22Rv1 (cell line): ENCODE measurements around the gene MMP17.

ENCODE experiments used
- ZFX ChIP-seq: fragments of 450-650 bp; IDR thresholded peaks from 2 replicates; pipeline ENCODE4 v1.6.1; 2017; ENCODE audit warnings: antibody characterized with exemption, borderline replicate concordance
- TF ChIP-seq, protein P1 (sequence below): fragments of 450-650 bp; IDR thresholded peaks from 2 replicates; pipeline ENCODE4 v1.5.1; 2017; ENCODE audit warnings: mild to moderate bottlenecking

DNA sequence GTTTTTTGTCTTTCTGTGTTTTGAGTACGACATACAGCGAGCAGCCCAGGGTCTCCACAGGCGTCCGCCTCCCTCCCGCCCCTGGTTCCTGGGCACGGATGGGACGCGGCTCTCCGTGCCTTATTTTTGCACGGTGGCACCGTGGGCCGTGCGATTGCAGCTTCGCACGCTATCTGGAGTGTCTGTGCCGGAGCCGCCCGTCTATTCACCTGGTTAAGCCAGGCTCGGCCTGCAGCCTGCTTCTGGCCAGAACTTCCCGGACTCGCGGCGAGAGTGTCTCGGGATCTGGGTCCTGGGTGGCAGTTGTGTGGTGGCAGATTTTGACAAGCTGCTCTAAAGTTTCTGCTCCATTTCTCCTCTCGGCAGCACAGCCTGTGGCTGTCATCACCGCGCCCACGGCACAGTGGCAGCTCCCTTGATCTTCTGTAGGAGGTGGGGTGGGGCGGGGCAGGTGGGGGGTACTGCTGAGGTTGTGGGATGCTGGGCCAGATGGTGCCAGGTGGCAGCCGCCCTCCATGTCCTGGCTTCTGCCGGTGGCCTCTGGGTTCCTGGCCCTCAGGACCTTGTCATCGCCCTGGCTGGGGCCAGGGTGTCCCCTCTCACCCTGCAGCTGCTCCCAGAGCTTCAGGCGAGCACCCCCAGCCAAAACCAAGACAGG is 2.9 kb downstream of the MMP17 start:
- TF ChIP-seq, protein P1, sequence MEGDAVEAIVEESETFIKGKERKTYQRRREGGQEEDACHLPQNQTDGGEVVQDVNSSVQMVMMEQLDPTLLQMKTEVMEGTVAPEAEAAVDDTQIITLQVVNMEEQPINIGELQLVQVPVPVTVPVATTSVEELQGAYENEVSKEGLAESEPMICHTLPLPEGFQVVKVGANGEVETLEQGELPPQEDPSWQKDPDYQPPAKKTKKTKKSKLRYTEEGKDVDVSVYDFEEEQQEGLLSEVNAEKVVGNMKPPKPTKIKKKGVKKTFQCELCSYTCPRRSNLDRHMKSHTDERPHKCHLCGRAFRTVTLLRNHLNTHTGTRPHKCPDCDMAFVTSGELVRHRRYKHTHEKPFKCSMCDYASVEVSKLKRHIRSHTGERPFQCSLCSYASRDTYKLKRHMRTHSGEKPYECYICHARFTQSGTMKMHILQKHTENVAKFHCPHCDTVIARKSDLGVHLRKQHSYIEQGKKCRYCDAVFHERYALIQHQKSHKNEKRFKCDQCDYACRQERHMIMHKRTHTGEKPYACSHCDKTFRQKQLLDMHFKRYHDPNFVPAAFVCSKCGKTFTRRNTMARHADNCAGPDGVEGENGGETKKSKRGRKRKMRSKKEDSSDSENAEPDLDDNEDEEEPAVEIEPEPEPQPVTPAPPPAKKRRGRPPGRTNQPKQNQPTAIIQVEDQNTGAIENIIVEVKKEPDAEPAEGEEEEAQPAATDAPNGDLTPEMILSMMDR = no peak
- TF ChIP-seq ZFX = no peak
